HEK293 (cell line): ENCODE data around the gene GRM3.
A peak's percentile ranks its signal among the peaks of the same experiment; 100 is the strongest.

ENCODE experiments used
- HOXC10 ChIP-seq: sonication (generic); formaldehyde crosslinking; IDR thresholded peaks from 2 replicates; pipeline ENCODE4 v1.8.1; 2023; ENCODE audit warnings: mild to moderate bottlenecking, missing genetic modification reagents
- SP7 ChIP-seq: fragments of 450-650 bp; formaldehyde crosslinking; IDR thresholded peaks from 2 replicates; pipeline ENCODE4 v1.5.1; 2016; ENCODE audit warnings: missing biosample characterization, missing genetic modification characterization
- ZBTB1 ChIP-seq: fragments of 450-650 bp; formaldehyde crosslinking; IDR thresholded peaks from 2 replicates; pipeline ENCODE4 v1.5.1; 2016; ENCODE audit warnings: missing biosample characterization, missing genetic modification characterization
- ZBTB8A ChIP-seq: fragments of 450-650 bp; formaldehyde crosslinking; IDR thresholded peaks from 2 replicates; pipeline ENCODE4 v1.5.1; 2016; ENCODE audit warnings: missing biosample characterization, missing genetic modification characterization
- ZFP41 ChIP-seq: fragments of 450-650 bp; formaldehyde crosslinking; IDR thresholded peaks from 2 replicates; pipeline ENCODE4 v1.5.1; 2016; ENCODE audit warnings: missing biosample characterization, missing genetic modification characterization, borderline replicate concordance
- ZNF274 ChIP-seq, 2 experiments: fragments of 200-500 bp in 1 of 2; fragments of 450-650 bp in 1 of 2; sonication (Bioruptor generic) in 1 of 2; formaldehyde crosslinking in 1 of 2; IDR thresholded peaks; 2 replicates each; pipeline versions ENCODE4 v1.5.1 to v1.6.1; 2014 to 2016; ENCODE audit warnings: borderline replicate concordance in 1 of 2, inconsistent platforms in 1 of 2, low read length in 1 of 2, missing biosample characterization in 1 of 2, missing genetic modification characterization in 1 of 2
- ZNF341 ChIP-seq: fragments of 450-650 bp; formaldehyde crosslinking; IDR thresholded peaks from 2 replicates; pipeline ENCODE4; 2016; ENCODE audit warnings: low read depth, missing biosample characterization, missing genetic modification characterization
- ZNF37A ChIP-seq: fragments of 450-650 bp; IDR thresholded peaks from 2 replicates; pipeline ENCODE4 v1.5.1; 2018; ENCODE audit warnings: missing biosample characterization, missing genetic modification characterization
- ZNF529 ChIP-seq: fragments of 450-650 bp; formaldehyde crosslinking; IDR thresholded peaks from 2 replicates; pipeline ENCODE4 v1.5.1; 2017; ENCODE audit warnings: missing genetic modification characterization, missing biosample characterization; ENCODE audit not compliant: insufficient replicate concordance
- ZNF596 ChIP-seq: fragments of 450-650 bp; IDR thresholded peaks from 2 replicates; pipeline ENCODE4 v1.5.0; 2018; ENCODE audit warnings: missing biosample characterization, mild to moderate bottlenecking, missing genetic modification characterization, moderate library complexity
- ZNF791 ChIP-seq: fragments of 450-650 bp; formaldehyde crosslinking; IDR thresholded peaks from 2 replicates; pipeline ENCODE4 v1.5.1; 2016; ENCODE audit warnings: missing biosample characterization, missing genetic modification characterization
- TF ChIP-seq, protein P1 (sequence below): fragments of 450-650 bp; formaldehyde crosslinking; IDR thresholded peaks from 2 replicates; pipeline ENCODE4 v1.5.1; 2016; ENCODE audit warnings: missing biosample characterization, missing genetic modification characterization
- TF ChIP-seq, protein P2 (sequence below): fragments of 450-650 bp; IDR thresholded peaks from 2 replicates; pipeline ENCODE4 v1.5.1; 2018; ENCODE audit warnings: missing biosample characterization, missing genetic modification characterization
- TF ChIP-seq, protein P3 (sequence below): fragments of 450-650 bp; formaldehyde crosslinking; IDR thresholded peaks from 2 replicates; pipeline ENCODE4 v1.5.1; 2016; ENCODE audit warnings: missing biosample characterization, missing genetic modification characterization, low read depth
- TF ChIP-seq, protein P4 (sequence below): fragments of 450-650 bp; formaldehyde crosslinking; IDR thresholded peaks from 2 replicates; pipeline ENCODE4 v1.5.1; 2016; ENCODE audit warnings: missing biosample characterization, missing genetic modification characterization
- TF ChIP-seq, protein P5 (sequence below): fragments of 450-650 bp; formaldehyde crosslinking; conservative IDR thresholded peaks from 2 replicates; pipeline ENCODE4 v1.5.1; 2016; ENCODE audit warnings: low read depth, missing biosample characterization, missing genetic modification characterization
- TF ChIP-seq, protein P6 (sequence below): fragments of 450-650 bp; formaldehyde crosslinking; IDR thresholded peaks from 2 replicates; pipeline ENCODE4 v1.5.1; 2016; ENCODE audit warnings: missing biosample characterization, missing genetic modification characterization
- TF ChIP-seq, protein P7 (sequence below): fragments of 450-650 bp; formaldehyde crosslinking; IDR thresholded peaks from 2 replicates; pipeline ENCODE4 v1.5.1; 2016; ENCODE audit warnings: missing biosample characterization, missing genetic modification characterization, borderline replicate concordance
- TF ChIP-seq, protein P8 (sequence below): fragments of 450-650 bp; formaldehyde crosslinking; IDR thresholded peaks from 2 replicates; pipeline ENCODE4 v1.5.1; 2016; ENCODE audit warnings: missing biosample characterization, missing genetic modification characterization, borderline replicate concordance

GRM3 gene

DNA sequence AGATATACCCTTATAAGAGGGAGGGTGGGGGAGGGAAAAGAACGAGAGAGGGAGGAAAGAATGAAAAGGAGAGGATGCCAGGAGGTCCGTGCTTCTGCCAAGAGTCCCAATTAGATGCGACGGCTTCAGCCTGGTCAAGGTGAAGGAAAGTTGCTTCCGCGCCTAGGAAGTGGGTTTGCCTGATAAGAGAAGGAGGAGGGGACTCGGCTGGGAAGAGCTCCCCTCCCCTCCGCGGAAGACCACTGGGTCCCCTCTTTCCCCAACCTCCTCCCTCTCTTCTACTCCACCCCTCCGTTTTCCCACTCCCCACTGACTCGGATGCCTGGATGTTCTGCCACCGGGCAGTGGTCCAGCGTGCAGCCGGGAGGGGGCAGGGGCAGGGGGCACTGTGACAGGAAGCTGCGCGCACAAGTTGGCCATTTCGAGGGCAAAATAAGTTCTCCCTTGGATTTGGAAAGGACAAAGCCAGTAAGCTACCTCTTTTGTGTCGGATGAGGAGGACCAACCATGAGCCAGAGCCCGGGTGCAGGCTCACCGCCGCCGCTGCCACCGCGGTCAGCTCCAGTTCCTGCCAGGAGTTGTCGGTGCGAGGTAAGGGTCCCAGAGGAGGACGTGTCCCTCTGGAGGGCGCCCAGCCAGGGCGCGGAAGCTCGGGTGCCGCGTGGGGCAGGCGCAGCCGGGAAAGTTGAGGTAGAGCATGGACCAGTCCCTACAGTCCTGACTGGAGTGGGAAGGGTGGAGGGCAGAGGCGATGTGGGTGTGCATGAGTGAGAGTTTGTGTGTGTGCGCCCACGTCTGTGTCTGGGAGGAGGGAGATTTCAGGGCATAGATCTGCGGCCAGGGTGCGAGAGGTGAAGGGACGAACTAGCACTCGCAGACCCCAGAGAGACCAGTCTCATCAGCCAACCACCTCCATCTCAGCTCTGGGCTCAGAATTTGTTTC is 844 bp downstream of the GRM3 start (continued):
- TF ChIP-seq ZNF596 (tag by site-specific recombination): no peak
- TF ChIP-seq ZBTB8A (tag by site-specific recombination): peak; percentile 59; the same call in 1 of the 2 replicates
- TF ChIP-seq, protein P1, sequence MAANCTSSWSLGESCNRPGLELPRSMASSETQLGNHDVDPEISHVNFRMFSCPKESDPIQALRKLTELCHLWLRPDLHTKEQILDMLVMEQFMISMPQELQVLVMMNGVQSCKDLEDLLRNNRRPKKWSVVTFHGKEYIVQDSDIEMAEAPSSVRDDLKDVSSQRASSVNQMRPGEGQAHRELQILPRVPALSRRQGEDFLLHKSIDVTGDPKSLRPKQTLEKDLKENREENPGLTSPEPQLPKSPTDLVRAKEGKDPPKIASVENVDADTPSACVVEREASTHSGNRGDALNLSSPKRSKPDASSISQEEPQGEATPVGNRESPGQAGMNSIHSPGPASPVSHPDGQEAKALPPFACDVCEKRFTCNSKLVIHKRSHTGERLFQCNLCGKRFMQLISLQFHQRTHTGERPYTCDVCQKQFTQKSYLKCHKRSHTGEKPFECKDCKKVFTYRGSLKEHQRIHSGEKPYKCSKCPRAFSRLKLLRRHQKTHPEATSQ (tag by site-specific recombination): no peak
- no peak for TF ChIP-seq ZNF529 (tag by site-specific recombination)
- TF ChIP-seq, protein P2, sequence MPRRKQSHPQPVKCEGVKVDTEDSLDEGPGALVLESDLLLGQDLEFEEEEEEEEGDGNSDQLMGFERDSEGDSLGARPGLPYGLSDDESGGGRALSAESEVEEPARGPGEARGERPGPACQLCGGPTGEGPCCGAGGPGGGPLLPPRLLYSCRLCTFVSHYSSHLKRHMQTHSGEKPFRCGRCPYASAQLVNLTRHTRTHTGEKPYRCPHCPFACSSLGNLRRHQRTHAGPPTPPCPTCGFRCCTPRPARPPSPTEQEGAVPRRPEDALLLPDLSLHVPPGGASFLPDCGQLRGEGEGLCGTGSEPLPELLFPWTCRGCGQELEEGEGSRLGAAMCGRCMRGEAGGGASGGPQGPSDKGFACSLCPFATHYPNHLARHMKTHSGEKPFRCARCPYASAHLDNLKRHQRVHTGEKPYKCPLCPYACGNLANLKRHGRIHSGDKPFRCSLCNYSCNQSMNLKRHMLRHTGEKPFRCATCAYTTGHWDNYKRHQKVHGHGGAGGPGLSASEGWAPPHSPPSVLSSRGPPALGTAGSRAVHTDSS: no peak
- TF ChIP-seq ZBTB1: no peak
- no peak for TF ChIP-seq ZNF37A
- no peak for TF ChIP-seq ZNF274 (IDR thresholded peaks at IDR 0.05; ENCODE audit: low read length)
- no peak for TF ChIP-seq ZNF274 (tag by site-specific recombination; IDR thresholded peaks at IDR 0.05; ENCODE audit: borderline replicate concordance)
- TF ChIP-seq, protein P3, sequence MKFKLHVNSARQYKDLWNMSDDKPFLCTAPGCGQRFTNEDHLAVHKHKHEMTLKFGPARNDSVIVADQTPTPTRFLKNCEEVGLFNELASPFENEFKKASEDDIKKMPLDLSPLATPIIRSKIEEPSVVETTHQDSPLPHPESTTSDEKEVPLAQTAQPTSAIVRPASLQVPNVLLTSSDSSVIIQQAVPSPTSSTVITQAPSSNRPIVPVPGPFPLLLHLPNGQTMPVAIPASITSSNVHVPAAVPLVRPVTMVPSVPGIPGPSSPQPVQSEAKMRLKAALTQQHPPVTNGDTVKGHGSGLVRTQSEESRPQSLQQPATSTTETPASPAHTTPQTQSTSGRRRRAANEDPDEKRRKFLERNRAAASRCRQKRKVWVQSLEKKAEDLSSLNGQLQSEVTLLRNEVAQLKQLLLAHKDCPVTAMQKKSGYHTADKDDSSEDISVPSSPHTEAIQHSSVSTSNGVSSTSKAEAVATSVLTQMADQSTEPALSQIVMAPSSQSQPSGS (tag by site-specific recombination): no peak
- no peak for TF ChIP-seq ZFP41 (tag by site-specific recombination)
- TF ChIP-seq, protein P4, sequence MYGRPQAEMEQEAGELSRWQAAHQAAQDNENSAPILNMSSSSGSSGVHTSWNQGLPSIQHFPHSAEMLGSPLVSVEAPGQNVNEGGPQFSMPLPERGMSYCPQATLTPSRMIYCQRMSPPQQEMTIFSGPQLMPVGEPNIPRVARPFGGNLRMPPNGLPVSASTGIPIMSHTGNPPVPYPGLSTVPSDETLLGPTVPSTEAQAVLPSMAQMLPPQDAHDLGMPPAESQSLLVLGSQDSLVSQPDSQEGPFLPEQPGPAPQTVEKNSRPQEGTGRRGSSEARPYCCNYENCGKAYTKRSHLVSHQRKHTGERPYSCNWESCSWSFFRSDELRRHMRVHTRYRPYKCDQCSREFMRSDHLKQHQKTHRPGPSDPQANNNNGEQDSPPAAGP: no peak
- TF ChIP-seq, protein P5, sequence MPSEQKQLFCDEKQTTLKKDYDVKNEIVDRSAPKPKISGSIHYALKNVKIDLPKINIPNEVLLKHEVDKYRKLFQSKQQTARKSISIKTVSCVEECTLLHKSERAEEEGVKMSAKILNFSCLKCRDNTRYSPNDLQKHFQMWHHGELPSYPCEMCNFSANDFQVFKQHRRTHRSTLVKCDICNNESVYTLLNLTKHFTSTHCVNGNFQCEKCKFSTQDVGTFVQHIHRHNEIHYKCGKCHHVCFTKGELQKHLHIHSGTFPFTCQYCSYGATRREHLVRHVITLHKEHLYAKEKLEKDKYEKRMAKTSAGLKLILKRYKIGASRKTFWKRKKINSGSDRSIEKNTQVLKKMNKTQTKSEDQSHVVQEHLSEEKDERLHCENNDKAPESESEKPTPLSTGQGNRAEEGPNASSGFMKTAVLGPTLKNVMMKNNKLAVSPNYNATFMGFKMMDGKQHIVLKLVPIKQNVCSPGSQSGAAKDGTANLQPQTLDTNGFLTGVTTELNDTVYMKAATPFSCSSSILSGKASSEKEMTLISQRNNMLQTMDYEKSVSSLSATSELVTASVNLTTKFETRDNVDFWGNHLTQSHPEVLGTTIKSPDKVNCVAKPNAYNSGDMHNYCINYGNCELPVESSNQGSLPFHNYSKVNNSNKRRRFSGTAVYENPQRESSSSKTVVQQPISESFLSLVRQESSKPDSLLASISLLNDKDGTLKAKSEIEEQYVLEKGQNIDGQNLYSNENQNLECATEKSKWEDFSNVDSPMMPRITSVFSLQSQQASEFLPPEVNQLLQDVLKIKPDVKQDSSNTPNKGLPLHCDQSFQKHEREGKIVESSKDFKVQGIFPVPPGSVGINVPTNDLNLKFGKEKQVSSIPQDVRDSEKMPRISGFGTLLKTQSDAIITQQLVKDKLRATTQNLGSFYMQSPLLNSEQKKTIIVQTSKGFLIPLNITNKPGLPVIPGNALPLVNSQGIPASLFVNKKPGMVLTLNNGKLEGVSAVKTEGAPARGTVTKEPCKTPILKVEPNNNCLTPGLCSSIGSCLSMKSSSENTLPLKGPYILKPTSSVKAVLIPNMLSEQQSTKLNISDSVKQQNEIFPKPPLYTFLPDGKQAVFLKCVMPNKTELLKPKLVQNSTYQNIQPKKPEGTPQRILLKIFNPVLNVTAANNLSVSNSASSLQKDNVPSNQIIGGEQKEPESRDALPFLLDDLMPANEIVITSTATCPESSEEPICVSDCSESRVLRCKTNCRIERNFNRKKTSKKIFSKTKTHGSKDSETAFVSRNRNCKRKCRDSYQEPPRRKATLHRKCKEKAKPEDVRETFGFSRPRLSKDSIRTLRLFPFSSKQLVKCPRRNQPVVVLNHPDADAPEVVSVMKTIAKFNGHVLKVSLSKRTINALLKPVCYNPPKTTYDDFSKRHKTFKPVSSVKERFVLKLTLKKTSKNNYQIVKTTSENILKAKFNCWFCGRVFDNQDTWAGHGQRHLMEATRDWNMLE (tag by site-specific recombination): no peak
- TF ChIP-seq SP7 (tag by site-specific recombination): no peak
- TF ChIP-seq HOXC10 (CRISPR knock-in tag): no peak
- TF ChIP-seq, protein P6, sequence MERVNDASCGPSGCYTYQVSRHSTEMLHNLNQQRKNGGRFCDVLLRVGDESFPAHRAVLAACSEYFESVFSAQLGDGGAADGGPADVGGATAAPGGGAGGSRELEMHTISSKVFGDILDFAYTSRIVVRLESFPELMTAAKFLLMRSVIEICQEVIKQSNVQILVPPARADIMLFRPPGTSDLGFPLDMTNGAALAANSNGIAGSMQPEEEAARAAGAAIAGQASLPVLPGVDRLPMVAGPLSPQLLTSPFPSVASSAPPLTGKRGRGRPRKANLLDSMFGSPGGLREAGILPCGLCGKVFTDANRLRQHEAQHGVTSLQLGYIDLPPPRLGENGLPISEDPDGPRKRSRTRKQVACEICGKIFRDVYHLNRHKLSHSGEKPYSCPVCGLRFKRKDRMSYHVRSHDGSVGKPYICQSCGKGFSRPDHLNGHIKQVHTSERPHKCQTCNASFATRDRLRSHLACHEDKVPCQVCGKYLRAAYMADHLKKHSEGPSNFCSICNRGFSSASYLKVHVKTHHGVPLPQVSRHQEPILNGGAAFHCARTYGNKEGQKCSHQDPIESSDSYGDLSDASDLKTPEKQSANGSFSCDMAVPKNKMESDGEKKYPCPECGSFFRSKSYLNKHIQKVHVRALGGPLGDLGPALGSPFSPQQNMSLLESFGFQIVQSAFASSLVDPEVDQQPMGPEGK: no peak
- no peak for TF ChIP-seq ZNF791 (tag by site-specific recombination)
- TF ChIP-seq, protein P7, sequence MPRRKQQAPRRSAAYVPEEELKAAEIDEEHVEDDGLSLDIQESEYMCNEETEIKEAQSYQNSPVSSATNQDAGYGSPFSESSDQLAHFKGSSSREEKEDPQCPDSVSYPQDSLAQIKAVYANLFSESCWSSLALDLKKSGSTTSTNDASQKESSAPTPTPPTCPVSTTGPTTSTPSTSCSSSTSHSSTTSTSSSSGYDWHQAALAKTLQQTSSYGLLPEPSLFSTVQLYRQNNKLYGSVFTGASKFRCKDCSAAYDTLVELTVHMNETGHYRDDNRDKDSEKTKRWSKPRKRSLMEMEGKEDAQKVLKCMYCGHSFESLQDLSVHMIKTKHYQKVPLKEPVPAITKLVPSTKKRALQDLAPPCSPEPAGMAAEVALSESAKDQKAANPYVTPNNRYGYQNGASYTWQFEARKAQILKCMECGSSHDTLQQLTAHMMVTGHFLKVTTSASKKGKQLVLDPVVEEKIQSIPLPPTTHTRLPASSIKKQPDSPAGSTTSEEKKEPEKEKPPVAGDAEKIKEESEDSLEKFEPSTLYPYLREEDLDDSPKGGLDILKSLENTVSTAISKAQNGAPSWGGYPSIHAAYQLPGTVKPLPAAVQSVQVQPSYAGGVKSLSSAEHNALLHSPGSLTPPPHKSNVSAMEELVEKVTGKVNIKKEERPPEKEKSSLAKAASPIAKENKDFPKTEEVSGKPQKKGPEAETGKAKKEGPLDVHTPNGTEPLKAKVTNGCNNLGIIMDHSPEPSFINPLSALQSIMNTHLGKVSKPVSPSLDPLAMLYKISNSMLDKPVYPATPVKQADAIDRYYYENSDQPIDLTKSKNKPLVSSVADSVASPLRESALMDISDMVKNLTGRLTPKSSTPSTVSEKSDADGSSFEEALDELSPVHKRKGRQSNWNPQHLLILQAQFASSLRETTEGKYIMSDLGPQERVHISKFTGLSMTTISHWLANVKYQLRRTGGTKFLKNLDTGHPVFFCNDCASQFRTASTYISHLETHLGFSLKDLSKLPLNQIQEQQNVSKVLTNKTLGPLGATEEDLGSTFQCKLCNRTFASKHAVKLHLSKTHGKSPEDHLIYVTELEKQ (tag by site-specific recombination): no peak
- TF ChIP-seq, protein P8, sequence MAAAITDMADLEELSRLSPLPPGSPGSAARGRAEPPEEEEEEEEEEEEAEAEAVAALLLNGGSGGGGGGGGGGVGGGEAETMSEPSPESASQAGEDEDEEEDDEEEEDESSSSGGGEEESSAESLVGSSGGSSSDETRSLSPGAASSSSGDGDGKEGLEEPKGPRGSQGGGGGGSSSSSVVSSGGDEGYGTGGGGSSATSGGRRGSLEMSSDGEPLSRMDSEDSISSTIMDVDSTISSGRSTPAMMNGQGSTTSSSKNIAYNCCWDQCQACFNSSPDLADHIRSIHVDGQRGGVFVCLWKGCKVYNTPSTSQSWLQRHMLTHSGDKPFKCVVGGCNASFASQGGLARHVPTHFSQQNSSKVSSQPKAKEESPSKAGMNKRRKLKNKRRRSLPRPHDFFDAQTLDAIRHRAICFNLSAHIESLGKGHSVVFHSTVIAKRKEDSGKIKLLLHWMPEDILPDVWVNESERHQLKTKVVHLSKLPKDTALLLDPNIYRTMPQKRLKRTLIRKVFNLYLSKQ (tag by site-specific recombination): no peak
- TF ChIP-seq ZNF341: peak; percentile 74
